Vagina (tissue), 2 donors: ENCODE measurements around the gene SERPINE2. TPM values are rescaled to one million over a fixed set of nuclear protein-coding genes. Genes with fewer than 3 reads are reported as not detected.

Source experiments
- DNase-seq, 2 donors: peaks; one replicate each; pipeline ENCODE4 v3.0.0-alpha.2; 2017; ENCODE audit errors: extremely low spot score in 2 of 2
- H3K27ac ChIP-seq: fragments of 200-600 bp; sonication (generic); one replicate; pipeline ENCODE4 v1.5.1; 2019
- H3K27me3 ChIP-seq: fragments of 200-600 bp; sonication (generic); one replicate; pipeline ENCODE4 v1.5.1; 2019
- H3K36me3 ChIP-seq, 2 donors: fragments of 200-600 bp; sonication (generic); one replicate each; pipeline ENCODE4 v1.5.1; 2017 to 2019
- H3K4me1 ChIP-seq: fragments of 200-600 bp; sonication (generic); one replicate; pipeline ENCODE4 v1.5.1; 2019
- H3K4me3 ChIP-seq, 2 donors: fragments of 200-600 bp; sonication (generic); 1 replicate in 1 of 2; 2 replicates in 1 of 2; pipeline ENCODE4 v1.5.1; 2016 to 2019
- H3K9me3 ChIP-seq: fragments of 200-600 bp; sonication (generic); one replicate; pipeline ENCODE4 v1.5.1; 2019
- CTCF ChIP-seq, 3 experiments: fragments of 450-650 bp in 2 of 3; fragments of 200-600 bp in 1 of 3; sonication (generic) in 1 of 3; IDR thresholded peaks; one replicate each; pipeline ENCODE4 v1.5.1; 2017 to 2019; ENCODE audit warnings: antibody characterized with exemption in 3 of 3, mild to moderate bottlenecking in 2 of 3, moderate library complexity in 2 of 3
- POLR2A ChIP-seq, 2 donors: fragments of 450-650 bp; IDR thresholded peaks; one replicate each; pipeline ENCODE4 v1.6.1; 2017; ENCODE audit warnings: antibody characterized with exemption in 2 of 2, mild to moderate bottlenecking in 2 of 2, moderate library complexity in 2 of 2
- POLR2AphosphoS5 ChIP-seq, 2 donors: sonication (generic); formaldehyde crosslinking; IDR thresholded peaks; one replicate each; pipeline ENCODE4 v1.9.0; 2017; ENCODE audit warnings: antibody characterized with exemption in 2 of 2, mild to moderate bottlenecking in 2 of 2, low read depth in 1 of 2; ENCODE audit not compliant: insufficient read depth in 1 of 2
- intact Hi-C: fragments of 100-400 bp; cut with DNase I; formaldehyde crosslinking; loops from one replicate; pipeline ENCODE4 v1.15.1; 2023
- total RNA-seq: library from RNA; depleted of rRNA; stranded (reverse); fragments of >200 nt; gene quantifications from one replicate; pipeline ENCODE4 v1.2.3, GENCODE V29; 2016

The SERPINE2 gene
- total RNA-seq, 1 donor from 2014 or later = 52.3 TPM

GRCh38 chr2:224072541-224073188, 33.6 kb upstream of the SERPINE2 start:
- intact Hi-C loops = no loop called here
- DNase-seq = no peak
- no peaks in the 10 kb centered on the region for H3K27me3 ChIP-seq
- H3K9me3 ChIP-seq = no peaks in the 10 kb centered on the region
- TF ChIP-seq POLR2AphosphoS5 (IDR thresholded peaks at IDR 0.05; ENCODE audit: insufficient read depth in 1 of 2, low read depth in 1 of 2) = peak in 1 of 2 donors; percentile 12
- peak in 1 of 3 experiments; percentile 24 for TF ChIP-seq CTCF (IDR thresholded peaks at IDR 0.05)
- no peak for TF ChIP-seq POLR2A (IDR thresholded peaks at IDR 0.05)
- peak overlapping the region; percentile 28 for H3K27ac ChIP-seq
- H3K4me1 ChIP-seq = peaks cover 19% of the 10 kb centered on the region
- H3K36me3 ChIP-seq = no peaks in the 10 kb centered on the region
- no peak overlapping the region for H3K4me3 ChIP-seq

- H3K9me3 ChIP-seq = no peaks in the 10 kb centered on the region
- intact Hi-C loops = no loop called here
- TF ChIP-seq POLR2AphosphoS5 (IDR thresholded peaks at IDR 0.05; ENCODE audit: insufficient read depth in 1 of 2, low read depth in 1 of 2) (no peak), POLR2A (IDR thresholded peaks at IDR 0.05) (no peak), CTCF (IDR thresholded peaks at IDR 0.05) (no peak)
- no peak for DNase-seq
- H3K4me1 ChIP-seq = peaks cover 19% of the 10 kb centered on the region
- H3K27ac ChIP-seq = no peak overlapping the region
- no peaks in the 10 kb centered on the region for H3K36me3 ChIP-seq
- no peaks in the 10 kb centered on the region for H3K27me3 ChIP-seq
- no peak overlapping the region for H3K4me3 ChIP-seq
Observed at GRCh38 chr2:224069172-224069571, 30.1 kb upstream of the SERPINE2 start.

- no peaks in the 10 kb centered on the region for H3K9me3 ChIP-seq
- no peak overlapping the region for H3K4me3 ChIP-seq
- TF ChIP-seq POLR2AphosphoS5 (IDR thresholded peaks at IDR 0.05; ENCODE audit: insufficient read depth in 1 of 2, low read depth in 1 of 2) = no peak
- TF ChIP-seq POLR2A (IDR thresholded peaks at IDR 0.05) = no peak
- no peak for TF ChIP-seq CTCF (IDR thresholded peaks at IDR 0.05)
- H3K27me3 ChIP-seq = no peaks in the 10 kb centered on the region
- H3K36me3 ChIP-seq = no peaks in the 10 kb centered on the region
- H3K27ac ChIP-seq = no peak overlapping the region
- DNase-seq = no peak
- peaks cover 9% of the 10 kb centered on the region for H3K4me1 ChIP-seq
- intact Hi-C loops = no loop called here
Observed at GRCh38 chr2:224063298-224063648, 24.2 kb upstream of the SERPINE2 start.

- H3K4me3 ChIP-seq = no peak overlapping the region
- DNase-seq = no peak
- TF ChIP-seq CTCF (IDR thresholded peaks at IDR 0.05) (no peak), POLR2AphosphoS5 (IDR thresholded peaks at IDR 0.05; ENCODE audit: insufficient read depth in 1 of 2, low read depth in 1 of 2) (no peak)
- no peaks in the 10 kb centered on the region for H3K9me3 ChIP-seq
- H3K27ac ChIP-seq = no peak overlapping the region
- H3K36me3 ChIP-seq = no peaks in the 10 kb centered on the region
- intact Hi-C loops = no loop called here
- no peaks in the 10 kb centered on the region for H3K27me3 ChIP-seq
- H3K4me1 ChIP-seq = peaks cover 9% of the 10 kb centered on the region
Observed at GRCh38 chr2:224062481-224063297, 23.6 kb upstream of the SERPINE2 start.
